Naive thymus-derived CD4-positive, alpha-beta T cell (primary cell): ENCODE measurements around the gene AARS2. TPM values are rescaled to one million over a fixed set of nuclear protein-coding genes. Genes with fewer than 3 reads are reported as not detected.
A peak's percentile ranks its signal among the peaks of the same experiment; 100 is the strongest.

Experiments used
- ATAC-seq: fragments of 150-1000 bp; cut with Tn5 transposase; 2 replicates; pipeline ENCODE4 v1.10.0; 2021; ENCODE audit warnings: mild to moderate bottlenecking, moderate library complexity
- CTCF ChIA-PET: fragments of 350-600 bp; sonication (Branson Sonifier 250); formaldehyde crosslinking; loops from one replicate; lab custom pipeline; 2021; ENCODE audit warnings: antibody characterized with exemption; lab: Charles Lee
- POLR2A ChIA-PET: fragments of 350-600 bp; sonication (Branson Sonifier 250); formaldehyde crosslinking; loops from one replicate; lab custom pipeline; 2021; ENCODE audit warnings: antibody characterized with exemption, inconsistent platforms; lab: Charles Lee
- DNase-seq, 9 donors: peaks; one replicate each; pipeline versions ENCODE4 v3.0.0 to v3.0.0-alpha.2; 2020 to 2022; ENCODE audit warnings: mixed read lengths in 1 of 9
- H3K27ac ChIP-seq: one replicate; pipeline ENCODE4 v1.7.0; 2013; ENCODE audit warnings: mild to moderate bottlenecking, low read depth, low read length, moderate library complexity
- H3K27me3 ChIP-seq, 2 donors: one replicate each; pipeline ENCODE4 v1.7.0; 2013; ENCODE audit warnings: low read length in 2 of 2, mild to moderate bottlenecking in 2 of 2, moderate library complexity in 2 of 2; ENCODE audit not compliant: control insufficient read depth in 2 of 2, insufficient read depth in 2 of 2
- H3K36me3 ChIP-seq, 3 experiments: 1 replicate in 2 of 3; 2 replicates in 1 of 3; pipeline ENCODE4 v1.7.0; 2013; ENCODE audit warnings: low read length in 3 of 3, mild to moderate bottlenecking in 3 of 3, moderate library complexity in 1 of 3; ENCODE audit not compliant: insufficient read depth in 3 of 3, control insufficient read depth in 2 of 3
- H3K4me1 ChIP-seq, 2 donors: one replicate each; pipeline ENCODE4 v1.7.0; 2013; ENCODE audit warnings: low read length in 2 of 2, mild to moderate bottlenecking in 2 of 2, moderate library complexity in 1 of 2; ENCODE audit not compliant: control insufficient read depth in 2 of 2, insufficient read depth in 2 of 2
- H3K4me3 ChIP-seq: 2 replicates; pipeline ENCODE4 v1.7.0; 2013; ENCODE audit warnings: mild to moderate bottlenecking, low read length
- H3K9me3 ChIP-seq, 3 experiments: 1 replicate in 2 of 3; 2 replicates in 1 of 3; pipeline ENCODE4 v1.7.0; 2013; ENCODE audit warnings: low read length in 3 of 3; ENCODE audit not compliant: control insufficient read depth in 2 of 3
- H3K27ac Mint-ChIP-seq, 9 donors: one replicate each; pipeline ENCODE4 v1.8.0; 2020 to 2022; ENCODE audit warnings: mixed read lengths in 9 of 9, mild to moderate bottlenecking in 8 of 9, moderate library complexity in 5 of 9, inconsistent platforms in 2 of 9
- H3K27me3 Mint-ChIP-seq, 5 donors: one replicate each; pipeline ENCODE4 v1.8.0; 2021 to 2022; ENCODE audit warnings: mixed read lengths in 5 of 5, mild to moderate bottlenecking in 1 of 5
- H3K36me3 Mint-ChIP-seq, 5 donors: one replicate each; pipeline ENCODE4 v1.8.0; 2020 to 2022; ENCODE audit warnings: mixed read lengths in 5 of 5, mild to moderate bottlenecking in 3 of 5, inconsistent platforms in 1 of 5
- H3K4me1 Mint-ChIP-seq, 7 donors: one replicate each; pipeline ENCODE4 v1.8.0; 2020 to 2022; ENCODE audit warnings: mixed read lengths in 7 of 7, mild to moderate bottlenecking in 3 of 7, inconsistent platforms in 1 of 7
- H3K4me3 Mint-ChIP-seq, 10 donors: one replicate each; pipeline ENCODE4 v1.8.0; 2020 to 2022; ENCODE audit warnings: mild to moderate bottlenecking in 10 of 10, mixed read lengths in 10 of 10, moderate library complexity in 6 of 10, inconsistent platforms in 2 of 10
- H3K9me3 Mint-ChIP-seq, 11 donors: one replicate each; pipeline ENCODE4 v1.8.0; 2020 to 2022; ENCODE audit warnings: mixed read lengths in 11 of 11, mild to moderate bottlenecking in 4 of 11, inconsistent platforms in 1 of 11, moderate library complexity in 1 of 11
- intact Hi-C, 2 donors: fragments of 100-400 bp; cut with micrococcal nuclease; formaldehyde crosslinking; loops; one replicate each; pipeline ENCODE4 v1.15.1; 2023
- polyA plus RNA-seq, 2 donors: library from polyadenylated mRNA; unstranded; fragments of 300-500 nt; fragmentation: Illumina TruSeq; gene quantifications; one replicate each; pipeline ENCODE4 v1.2.3, GENCODE V29; 2021
- total RNA-seq, 6 experiments: library from RNA in 5 of 6; stranded (reverse) in 5 of 6; gene quantifications; 1 replicate in 5 of 6; 2 replicates in 1 of 6; pipeline ENCODE4 v1.2.3 and lab custom pipeline; 2021 to 2026

AARS2 gene
- total and polyA plus RNA-seq, 7 experiments from 2014 or later: 8.9 to 29.8 (median 19.9) TPM

- Mint-ChIP-seq H3K9me3 (peaks cover 0 to 2% (median 0%) of the 10 kb centered on the region in 11 donors), H3K27ac (peak overlapping the region in 1 of 9 donors; percentile 75), H3K36me3 (peaks cover 0 to 4% (median 0%) of the 10 kb centered on the region in 5 donors), H3K27me3 (peaks cover 60 to 73% (median 68%) of the 10 kb centered on the region in 5 donors), H3K4me3 (peak overlapping the region in 3 of 10 donors; percentile 0 to 52 (median 33)), H3K4me1 (peaks cover 5 to 24% (median 15%) of the 10 kb centered on the region in 7 donors)
- no peaks in the 10 kb centered on the region for H3K9me3 ChIP-seq
- ChIA-PET POLR2A (no interaction called here), CTCF (interaction anchor here (1.4 kb wide), 1 partner anchor 23 kb away, joined by 4 read pairs; no protein-coding TSS in a partner anchor)
- no peaks in the 10 kb centered on the region for H3K36me3 ChIP-seq
- ATAC-seq: no peak
- H3K27ac ChIP-seq: no peak overlapping the region
- no peaks in the 10 kb centered on the region for H3K4me1 ChIP-seq
- no peak overlapping the region for H3K4me3 ChIP-seq
- intact Hi-C loops: no loop called here
- DNase-seq: no peak
- H3K27me3 ChIP-seq: peaks cover 0 to 29% of the 10 kb centered on the region in 2 donors
Measured at GRCh38 chr6:44272999-44273566, 40.1 kb downstream of the AARS2 start.

DNA sequence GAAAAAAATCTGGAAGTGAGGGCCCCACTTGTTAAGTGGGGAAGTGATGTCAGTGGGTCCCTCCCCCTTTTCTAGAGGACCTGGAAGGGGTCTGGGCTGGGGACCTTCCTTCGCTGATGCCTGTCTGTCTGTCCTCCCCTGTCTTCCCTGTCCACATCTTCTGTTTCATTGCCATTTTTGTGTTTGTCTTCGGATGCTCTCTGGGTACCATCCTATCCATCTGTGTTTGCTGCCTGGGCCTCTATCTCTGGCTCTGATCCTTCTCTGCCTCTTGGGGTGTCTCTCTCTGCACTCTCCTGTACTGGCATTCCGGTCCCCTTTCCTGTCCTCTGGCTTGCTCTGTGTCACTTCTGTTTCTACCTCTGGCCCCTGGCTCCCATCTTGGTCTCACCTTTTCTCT is 40.6 kb downstream of the AARS2 start:
- Histone ChIP-seq H3K27ac (no peak overlapping the region), H3K4me3 (no peak overlapping the region), H3K36me3 (no peaks in the 10 kb centered on the region), H3K27me3 (peaks cover 0 to 29% of the 10 kb centered on the region in 2 donors), H3K4me1 (peaks cover 0 to 4% of the 10 kb centered on the region in 2 donors), H3K9me3 (no peaks in the 10 kb centered on the region)
- intact Hi-C loops: no loop called here
- Mint-ChIP-seq H3K4me3 (peak overlapping the region in 6 of 10 donors; percentile 0 to 52 (median 12)), H3K27ac (peak overlapping the region in 2 of 9 donors; percentile 28 to 75), H3K9me3 (peaks cover 0 to 2% (median 0%) of the 10 kb centered on the region in 11 donors), H3K4me1 (peaks cover 5 to 28% (median 18%) of the 10 kb centered on the region in 7 donors), H3K36me3 (peaks cover 0 to 4% (median 0%) of the 10 kb centered on the region in 5 donors), H3K27me3 (peaks cover 55 to 70% (median 62%) of the 10 kb centered on the region in 5 donors)
- no peak for ATAC-seq
- POLR2A ChIA-PET: no interaction called here
- CTCF ChIA-PET: interaction anchor here (1.4 kb wide), 1 partner anchor 23 kb away, joined by 4 read pairs; no protein-coding TSS in a partner anchor
- DNase-seq: no peak

- H3K4me3 ChIP-seq: no peak overlapping the region
- Mint-ChIP-seq H3K27me3 (peaks cover 48 to 64% (median 57%) of the 10 kb centered on the region in 5 donors), H3K27ac (no peak overlapping the region), H3K4me1 (peaks cover 5 to 30% (median 16%) of the 10 kb centered on the region in 7 donors), H3K36me3 (peaks cover 0 to 4% (median 0%) of the 10 kb centered on the region in 5 donors), H3K4me3 (peak overlapping the region in 8 of 10 donors; percentile 15 to 72 (median 62)), H3K9me3 (peaks cover 0 to 2% (median 0%) of the 10 kb centered on the region in 11 donors)
- H3K9me3 ChIP-seq: no peaks in the 10 kb centered on the region
- no peak overlapping the region for H3K27ac ChIP-seq
- no peaks in the 10 kb centered on the region for H3K36me3 ChIP-seq
- DNase-seq (no peak), ATAC-seq (no peak)
- H3K4me1 ChIP-seq: peaks cover 0 to 4% of the 10 kb centered on the region in 2 donors
- POLR2A ChIA-PET: no interaction called here
- intact Hi-C loops: no loop called here
- CTCF ChIA-PET: interaction anchor here (0.6 to 1.4 kb wide), 2 partner anchors 24 to 120 kb away, joined by 3 to 4 read pairs; no protein-coding TSS in a partner anchor
- peaks cover 0 to 26% of the 10 kb centered on the region in 2 donors for H3K27me3 ChIP-seq
Measured at GRCh38 chr6:44271914-44272313, 41.2 kb downstream of the AARS2 start.

- peak overlapping the region; percentile 62 to 83 (median 69) for H3K4me3 Mint-ChIP-seq
- H3K9me3 Mint-ChIP-seq: peaks cover 0 to 2% (median 0%) of the 10 kb centered on the region in 11 donors
- intact Hi-C loops: no loop called here
- no peaks in the 10 kb centered on the region for H3K9me3 ChIP-seq
- H3K27ac ChIP-seq: no peak overlapping the region
- H3K4me1 Mint-ChIP-seq: peaks cover 6 to 26% (median 16%) of the 10 kb centered on the region in 7 donors
- no peak for ATAC-seq
- H3K36me3 Mint-ChIP-seq: peaks cover 0 to 4% (median 0%) of the 10 kb centered on the region in 5 donors
- no peak overlapping the region for H3K27ac Mint-ChIP-seq
- peaks cover 0 to 4% of the 10 kb centered on the region in 2 donors for H3K4me1 ChIP-seq
- H3K4me3 ChIP-seq: no peak overlapping the region
- peaks cover 0 to 20% of the 10 kb centered on the region in 2 donors for H3K27me3 ChIP-seq
- no peaks in the 10 kb centered on the region for H3K36me3 ChIP-seq
- peaks cover 44 to 60% (median 53%) of the 10 kb centered on the region in 5 donors for H3K27me3 Mint-ChIP-seq
- DNase-seq: no peak
- ChIA-PET POLR2A (interaction anchor here (1.1 kb wide), 1 partner anchor 37 kb away, joined by 4 read pairs; no protein-coding TSS in a partner anchor), CTCF (interaction anchor here (1.4 kb wide), 1 partner anchor 24 kb away, joined by 4 read pairs; no protein-coding TSS in a partner anchor)
Measured at GRCh38 chr6:44271406-44271723, 41.8 kb downstream of the AARS2 start.

DNA sequence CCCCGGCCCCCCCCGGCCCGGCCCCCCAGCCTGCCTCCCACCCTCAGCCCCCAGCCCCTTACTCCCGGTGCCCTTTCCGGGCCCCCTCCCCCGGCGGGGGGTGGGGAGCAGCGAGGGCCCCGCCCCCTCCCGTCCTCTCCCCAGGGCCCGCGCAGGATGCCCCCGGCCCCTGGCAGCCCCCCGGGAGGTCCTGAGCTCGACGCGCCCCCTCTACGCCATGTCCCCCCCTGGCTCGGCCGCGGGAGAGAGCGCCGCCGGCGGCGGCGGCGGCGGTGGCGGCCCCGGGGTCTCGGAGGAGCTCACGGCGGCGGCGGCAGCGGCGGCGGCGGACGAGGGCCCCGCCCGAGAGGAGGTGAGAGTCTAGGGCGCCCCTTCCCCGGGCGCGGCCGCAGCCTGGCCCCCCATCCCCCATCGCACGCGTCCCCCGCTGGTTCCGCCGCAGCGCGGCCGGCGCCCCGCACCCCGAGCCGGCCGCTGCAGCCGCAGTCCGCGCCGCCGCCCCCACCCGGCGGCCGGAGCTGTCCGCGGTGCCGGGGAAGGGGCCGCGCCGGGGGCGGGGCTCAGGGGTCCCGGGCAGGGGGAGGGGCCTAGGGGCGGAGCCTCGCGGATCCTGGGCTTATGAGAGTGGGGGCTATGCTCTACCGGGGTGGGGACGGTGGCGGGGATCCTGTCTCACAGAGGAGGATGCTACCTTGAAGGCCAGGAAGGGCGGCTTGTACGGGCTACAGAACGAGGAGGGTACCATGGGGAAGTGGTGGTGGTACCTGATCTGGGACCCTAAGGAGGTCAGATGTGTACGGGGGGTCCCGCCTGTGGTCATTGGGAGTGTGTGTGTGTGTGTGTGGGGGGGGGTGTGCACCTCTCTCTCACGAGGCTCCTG is 42.4 kb downstream of the AARS2 start:
- H3K4me1 Mint-ChIP-seq: peaks cover 6 to 32% (median 16%) of the 10 kb centered on the region in 7 donors
- H3K27ac Mint-ChIP-seq: no peak overlapping the region
- Histone ChIP-seq H3K9me3 (no peaks in the 10 kb centered on the region), H3K4me1 (peaks cover 2 to 4% of the 10 kb centered on the region in 2 donors), H3K27ac (no peak overlapping the region), H3K36me3 (no peaks in the 10 kb centered on the region), H3K27me3 (peaks cover 0 to 20% of the 10 kb centered on the region in 2 donors), H3K4me3 (no peak overlapping the region)
- H3K27me3 Mint-ChIP-seq: peaks cover 44 to 60% (median 53%) of the 10 kb centered on the region in 5 donors
- DNase-seq: peak in 1 of 9 donors; percentile 18
- intact Hi-C loops: no loop called here
- POLR2A ChIA-PET: interaction anchor here (1.1 kb wide), 1 partner anchor 36 kb away, joined by 4 read pairs; no protein-coding TSS in a partner anchor
- H3K36me3 Mint-ChIP-seq: peaks cover 0 to 4% (median 0%) of the 10 kb centered on the region in 5 donors
- CTCF ChIA-PET: interaction anchor here (5.2 kb wide), 1 partner anchor 34 kb away, joined by 50 read pairs; no protein-coding TSS in a partner anchor
- peaks cover 0 to 2% (median 0%) of the 10 kb centered on the region in 11 donors for H3K9me3 Mint-ChIP-seq
- H3K4me3 Mint-ChIP-seq: peak overlapping the region; percentile 62 to 83 (median 69)
- peak; percentile 17 for ATAC-seq
